ENCODE results near the gene IL36RN. TPM values are rescaled to one million over a fixed set of nuclear protein-coding genes. Genes with fewer than 3 reads are reported as not detected.

IL36RN gene
- total and polyA plus RNA-seq, 4 donors = not detected

GRCh38 chr2:113018509-113018908, 40.5 kb upstream of the IL36RN start:
- H3K36me3 ChIP-seq (ENCODE audit: control insufficient read depth in 4 of 4, insufficient read depth in 3 of 4, low read depth in 1 of 4, low read length in 3 of 4) = no peaks in the 10 kb centered on the region
- no peak overlapping the region for H3K9ac ChIP-seq (ENCODE audit: low read depth in 1 of 2, low read length in 2 of 2)
- no peak overlapping the region for H3K4me3 ChIP-seq (ENCODE audit: low read depth in 1 of 3, low read length in 3 of 3)
- H3K27ac ChIP-seq (ENCODE audit: low read depth in 1 of 2, low read length in 2 of 2) = no peak overlapping the region
- DNase-seq (ENCODE audit: low spot score) = no peak
- TF ChIP-seq GABPA (IDR thresholded peaks at IDR 0.05 in 1 of 2, conservative IDR thresholded peaks at IDR 0.05 in 1 of 2) (no peak), HNF4A (conservative IDR thresholded peaks at IDR 0.05) (no peak), ATF3 (IDR thresholded peaks at IDR 0.05) (no peak), RXRA (IDR thresholded peaks at IDR 0.05) (no peak), ZBTB33 (IDR thresholded peaks at IDR 0.05) (no peak), CTCF (IDR thresholded peaks at IDR 0.05; ENCODE audit: low read depth, low read length, missing input control) (no peak), HNF4G (IDR thresholded peaks at IDR 0.05) (no peak), FOXA1 (IDR thresholded peaks at IDR 0.05) (no peak), NR2F2 (IDR thresholded peaks at IDR 0.05) (no peak), FOXA2 (IDR thresholded peaks at IDR 0.05) (no peak), JUND (IDR thresholded peaks at IDR 0.05) (no peak), TAF1 (conservative IDR thresholded peaks at IDR 0.05) (no peak), MAX (IDR thresholded peaks at IDR 0.05) (no peak), YY1 (IDR thresholded peaks at IDR 0.05) (no peak)
- H3K27me3 ChIP-seq (ENCODE audit: control insufficient read depth in 4 of 4, insufficient read depth in 4 of 4, low read length in 3 of 4) = no peaks in the 10 kb centered on the region
- no peaks in the 10 kb centered on the region for H3K4me1 ChIP-seq (ENCODE audit: control insufficient read depth in 4 of 4, insufficient read depth in 4 of 4, low read length in 3 of 4)
- WGBS = 72% methylated on average over 3 of the region's 3 CpGs
- no peaks in the 10 kb centered on the region for H3K9me3 ChIP-seq (ENCODE audit: control insufficient read depth in 4 of 4, low read length in 3 of 4)

- H3K4me1 ChIP-seq (ENCODE audit: control insufficient read depth in 4 of 4, insufficient read depth in 4 of 4, low read length in 3 of 4) = no peaks in the 10 kb centered on the region
- DNase-seq (ENCODE audit: low spot score) = no peak
- TF ChIP-seq CTCF (IDR thresholded peaks at IDR 0.05; ENCODE audit: low read depth, low read length, missing input control) = no peak
- no peak for TF ChIP-seq HNF4G (IDR thresholded peaks at IDR 0.05)
- TF ChIP-seq ZBTB33 (IDR thresholded peaks at IDR 0.05) = no peak
- no peak overlapping the region for H3K9ac ChIP-seq (ENCODE audit: low read depth in 1 of 2, low read length in 2 of 2)
- no peaks in the 10 kb centered on the region for H3K27me3 ChIP-seq (ENCODE audit: control insufficient read depth in 4 of 4, insufficient read depth in 4 of 4, low read length in 3 of 4)
- H3K27ac ChIP-seq (ENCODE audit: low read depth in 1 of 2, low read length in 2 of 2) = no peak overlapping the region
- no peaks in the 10 kb centered on the region for H3K36me3 ChIP-seq (ENCODE audit: control insufficient read depth in 4 of 4, insufficient read depth in 3 of 4, low read depth in 1 of 4, low read length in 3 of 4)
- no peaks in the 10 kb centered on the region for H3K9me3 ChIP-seq (ENCODE audit: control insufficient read depth in 4 of 4, low read length in 3 of 4)
- WGBS = 63% methylated on average over 4 of the region's 4 CpGs
- no peak overlapping the region for H3K4me3 ChIP-seq (ENCODE audit: low read depth in 1 of 3, low read length in 3 of 3)
Measured at GRCh38 chr2:113021312-113021711, 37.7 kb upstream of the IL36RN start.

Measured in liver (tissue), 9 donors.